Neuron (in vitro differentiated cells): Measurements from ENCODE around the gene ARHGEF40.

Experiments used
- H2AFZ ChIP-seq: one replicate; pipeline ENCODE4 v1.6.1; 2013; ENCODE audit warnings: low read depth, mild to moderate bottlenecking, inconsistent platforms, low read length, moderate library complexity
- H3K27me3 ChIP-seq: one replicate; pipeline ENCODE4 v1.6.1; 2013; ENCODE audit warnings: low read length; ENCODE audit not compliant: insufficient read depth
- H3K36me3 ChIP-seq: one replicate; pipeline ENCODE4 v1.6.1; 2013; ENCODE audit warnings: low read length; ENCODE audit not compliant: insufficient read depth
- H3K4me1 ChIP-seq: one replicate; pipeline ENCODE4 v1.6.1; 2013; ENCODE audit warnings: low read length; ENCODE audit not compliant: insufficient read depth
- H3K4me3 ChIP-seq: 2 replicates; pipeline ENCODE4 v1.5.1; 2013; ENCODE audit warnings: mild to moderate bottlenecking, low read length, moderate library complexity
- H3K9me3 ChIP-seq: one replicate; pipeline ENCODE4 v1.6.1; 2013; ENCODE audit warnings: low read length

The ARHGEF40 gene

GRCh38 chr14:21086908-21087293 is 16.8 kb downstream of the ARHGEF40 start:
- Histone ChIP-seq H2AFZ (no peak overlapping the region), H3K27me3 (no peaks in the 10 kb centered on the region), H3K4me3 (no peak overlapping the region), H3K9me3 (no peaks in the 10 kb centered on the region), H3K4me1 (peaks cover 20% of the 10 kb centered on the region), H3K36me3 (peaks cover 81% of the 10 kb centered on the region)

GRCh38 chr14:21087294-21088091 is 17.4 kb downstream of the ARHGEF40 start:
- no peak overlapping the region for H3K4me3 ChIP-seq
- H3K4me1 ChIP-seq = peaks cover 20% of the 10 kb centered on the region
- peaks cover 81% of the 10 kb centered on the region for H3K36me3 ChIP-seq
- H3K27me3 ChIP-seq = no peaks in the 10 kb centered on the region
- no peaks in the 10 kb centered on the region for H3K9me3 ChIP-seq
- H2AFZ ChIP-seq = no peak overlapping the region

- peaks cover 81% of the 10 kb centered on the region for H3K36me3 ChIP-seq
- H2AFZ ChIP-seq = no peak overlapping the region
- no peaks in the 10 kb centered on the region for H3K27me3 ChIP-seq
- H3K4me1 ChIP-seq = peaks cover 28% of the 10 kb centered on the region
- no peaks in the 10 kb centered on the region for H3K9me3 ChIP-seq
- H3K4me3 ChIP-seq = no peak overlapping the region
These were observed 18.6 kb downstream of the ARHGEF40 start for GRCh38 chr14:21088687-21089086.

- no peak overlapping the region for H3K4me3 ChIP-seq
- H2AFZ ChIP-seq = no peak overlapping the region
- peaks cover 31% of the 10 kb centered on the region for H3K4me1 ChIP-seq
- peaks cover 75% of the 10 kb centered on the region for H3K36me3 ChIP-seq
- H3K9me3 ChIP-seq = no peaks in the 10 kb centered on the region
- no peaks in the 10 kb centered on the region for H3K27me3 ChIP-seq
These were observed 19.2 kb downstream of the ARHGEF40 start for GRCh38 chr14:21089271-21089670.

GRCh38 chr14:21089877-21090193 is 19.7 kb downstream of the ARHGEF40 start:
- no peak overlapping the region for H3K4me3 ChIP-seq
- H3K4me1 ChIP-seq = peaks cover 33% of the 10 kb centered on the region
- H3K9me3 ChIP-seq = no peaks in the 10 kb centered on the region
- peaks cover 69% of the 10 kb centered on the region for H3K36me3 ChIP-seq
- no peaks in the 10 kb centered on the region for H3K27me3 ChIP-seq
- H2AFZ ChIP-seq = no peak overlapping the region

GRCh38 chr14:21090194-21090939 is 20.3 kb downstream of the ARHGEF40 start:
- Histone ChIP-seq H2AFZ (no peak overlapping the region), H3K27me3 (no peaks in the 10 kb centered on the region), H3K36me3 (peaks cover 64% of the 10 kb centered on the region), H3K4me1 (peaks cover 39% of the 10 kb centered on the region), H3K9me3 (no peaks in the 10 kb centered on the region), H3K4me3 (no peak overlapping the region)

- H2AFZ ChIP-seq = no peak overlapping the region
- H3K27me3 ChIP-seq = no peaks in the 10 kb centered on the region
- H3K9me3 ChIP-seq = no peaks in the 10 kb centered on the region
- H3K4me1 ChIP-seq = peaks cover 46% of the 10 kb centered on the region
- peaks cover 56% of the 10 kb centered on the region for H3K36me3 ChIP-seq
- no peak overlapping the region for H3K4me3 ChIP-seq
These were observed 21.0 kb downstream of the ARHGEF40 start for GRCh38 chr14:21090940-21091663.

- peaks cover 50% of the 10 kb centered on the region for H3K4me1 ChIP-seq
- no peaks in the 10 kb centered on the region for H3K27me3 ChIP-seq
- H2AFZ ChIP-seq = no peak overlapping the region
- no peaks in the 10 kb centered on the region for H3K9me3 ChIP-seq
- H3K4me3 ChIP-seq = no peak overlapping the region
- peaks cover 50% of the 10 kb centered on the region for H3K36me3 ChIP-seq
These were observed 21.7 kb downstream of the ARHGEF40 start for GRCh38 chr14:21091821-21092272.

- no peak overlapping the region for H3K4me3 ChIP-seq
- peaks cover 48% of the 10 kb centered on the region for H3K36me3 ChIP-seq
- H3K4me1 ChIP-seq = peaks cover 50% of the 10 kb centered on the region
- H3K27me3 ChIP-seq = no peaks in the 10 kb centered on the region
- no peaks in the 10 kb centered on the region for H3K9me3 ChIP-seq
- no peak overlapping the region for H2AFZ ChIP-seq
These were observed 22.3 kb downstream of the ARHGEF40 start for GRCh38 chr14:21092273-21093011.

GRCh38 chr14:21093018-21093417 is 22.9 kb downstream of the ARHGEF40 start:
- Histone ChIP-seq H3K9me3 (no peaks in the 10 kb centered on the region), H3K36me3 (peaks cover 48% of the 10 kb centered on the region), H2AFZ (no peak overlapping the region), H3K4me1 (peaks cover 46% of the 10 kb centered on the region), H3K27me3 (no peaks in the 10 kb centered on the region), H3K4me3 (no peak overlapping the region)

- peaks cover 42% of the 10 kb centered on the region for H3K4me1 ChIP-seq
- H2AFZ ChIP-seq = no peak overlapping the region
- no peaks in the 10 kb centered on the region for H3K27me3 ChIP-seq
- H3K9me3 ChIP-seq = no peaks in the 10 kb centered on the region
- peak overlapping the region; percentile 37 for H3K4me3 ChIP-seq
- peaks cover 42% of the 10 kb centered on the region for H3K36me3 ChIP-seq
These were observed 23.9 kb downstream of the ARHGEF40 start for GRCh38 chr14:21093769-21094681.
